GM10847 (cell line): ENCODE data around the gene VSTM1.

Source experiments
- POLR2A ChIP-seq: IDR thresholded peaks from 2 replicates; pipeline ENCODE4 v1.6.1; 2011; ENCODE audit not compliant: insufficient read length; ENCODE audit errors: extremely low read depth

The VSTM1 gene

GRCh38 chr19:54084410-54084809 lies 20.7 kb upstream of the VSTM1 start:
- TF ChIP-seq POLR2A: no peak

GRCh38 chr19:54081032-54081431 lies 17.3 kb upstream of the VSTM1 start, which contains the start of gene TARM1:
TSS of gene TARM1 (minus strand) at chr19:54081365. CDS start at chr19:54081340, 25 bp downstream.
- no peak for TF ChIP-seq POLR2A

- TF ChIP-seq POLR2A: no peak
Measured at GRCh38 chr19:54077334-54077733, 13.6 kb upstream of the VSTM1 start.

- no peak for TF ChIP-seq POLR2A
Measured at GRCh38 chr19:54074851-54075250, 11.2 kb upstream of the VSTM1 start.

GRCh38 chr19:54073829-54074228 lies 10.1 kb upstream of the VSTM1 start:
- no peak for TF ChIP-seq POLR2A

GRCh38 chr19:54069470-54069869 lies 5.8 kb upstream of the VSTM1 start:
- TF ChIP-seq POLR2A: no peak

GRCh38 chr19:54062643-54063042 lies 1.1 kb downstream of the VSTM1 start:
- no peak for TF ChIP-seq POLR2A

- TF ChIP-seq POLR2A: no peak
Measured at GRCh38 chr19:54047616-54048015, 16.1 kb downstream of the VSTM1 start.

- TF ChIP-seq POLR2A: no peak
Measured at GRCh38 chr19:54045771-54046170, 17.9 kb downstream of the VSTM1 start.

GRCh38 chr19:54042989-54043388 lies 20.7 kb downstream of the VSTM1 start:
- TF ChIP-seq POLR2A: no peak

GRCh38 chr19:54041969-54042606 lies 21.6 kb downstream of the VSTM1 start:
- TF ChIP-seq POLR2A: no peak

- no peak for TF ChIP-seq POLR2A
Measured at GRCh38 chr19:54040003-54040402, 23.7 kb downstream of the VSTM1 start.

GRCh38 chr19:54035215-54036178 lies 28.2 kb downstream of the VSTM1 start:
- no peak for TF ChIP-seq POLR2A

- no peak for TF ChIP-seq POLR2A
Measured at GRCh38 chr19:54030895-54031586, 32.7 kb downstream of the VSTM1 start.

GRCh38 chr19:54029930-54030490 lies 33.7 kb downstream of the VSTM1 start:
- no peak for TF ChIP-seq POLR2A

GRCh38 chr19:54029301-54029700 lies 34.4 kb downstream of the VSTM1 start:
- no peak for TF ChIP-seq POLR2A

- TF ChIP-seq POLR2A: no peak
Measured at GRCh38 chr19:54026656-54027055, 37.0 kb downstream of the VSTM1 start.
